ENCODE measurements around the gene TLDC2. TPM values are rescaled to one million over a fixed set of nuclear protein-coding genes. Genes with fewer than 3 reads are reported as not detected.
"Not testable (repeated sequence)": the region's sequence is repeated elsewhere in the genome, so short reads cannot be mapped to it uniquely, and the experiment has no call there.

TLDC2 gene
- total RNA-seq, 1 donor from 2014 or later, result not detected

DNA sequence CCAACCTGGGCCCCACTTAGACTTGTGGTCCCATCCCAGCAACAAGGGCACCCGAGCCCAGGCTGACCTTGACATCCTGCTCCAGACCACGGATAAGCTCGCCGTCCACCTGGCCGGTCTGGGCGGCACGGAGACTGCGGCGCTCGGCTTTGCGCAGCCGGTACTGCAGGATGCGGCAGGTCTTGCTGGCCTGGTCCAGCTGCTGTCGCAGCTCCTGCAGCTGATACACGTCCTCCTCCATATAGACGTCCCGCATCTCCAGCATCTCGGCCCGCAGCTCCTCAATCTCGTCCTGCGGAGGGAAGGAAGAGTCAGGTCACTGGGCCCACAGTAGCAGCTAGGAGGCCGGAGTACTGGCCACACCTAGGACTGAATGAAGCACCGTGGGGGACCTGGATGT, 36.8 kb upstream of the TLDC2 start:
- TF ChIP-seq CTCF (IDR thresholded peaks at IDR 0.05), result no peak
- H3K4me1 ChIP-seq, result peaks cover 13 to 19% of the 10 kb centered on the region in 2 donors
- H3K9me3 ChIP-seq, result no peaks in the 10 kb centered on the region
- H3K4me3 ChIP-seq, result no peak overlapping the region
- no peak overlapping the region for H3K27ac ChIP-seq
- peaks cover 14 to 17% of the 10 kb centered on the region in 2 donors for H3K36me3 ChIP-seq
- no peak for DNase-seq (ENCODE audit: low spot score in 2 of 2)
- intact Hi-C loops (cut with DNase I), result loop anchor here (10.0 kb wide), 1 partner anchor 374 kb away; no protein-coding TSS in a partner anchor
- H3K27me3 ChIP-seq, result no peaks in the 10 kb centered on the region

DNA sequence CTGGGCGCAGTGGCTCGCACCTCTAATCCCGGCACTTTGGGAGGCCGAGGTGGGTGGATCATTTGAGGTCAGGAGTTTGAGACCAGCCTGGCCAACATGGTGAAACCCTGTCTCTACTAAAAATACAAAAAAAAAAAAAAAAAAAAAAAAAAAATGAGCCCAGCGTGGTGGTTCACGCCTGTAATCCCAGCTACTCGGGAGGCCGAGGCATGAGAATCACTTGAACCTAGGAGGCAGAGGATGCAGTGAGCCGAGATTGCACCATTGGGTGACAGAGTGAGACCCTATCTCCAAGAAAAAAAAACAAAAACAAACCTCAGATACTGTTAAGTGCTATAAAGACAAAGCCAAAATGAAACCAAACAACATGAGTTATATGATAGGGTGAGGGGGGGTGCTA, 34.9 kb upstream of the TLDC2 start:
- Histone ChIP-seq H3K4me1 (peaks cover 12 to 20% of the 10 kb centered on the region in 2 donors), H3K36me3 (peaks cover 14 to 17% of the 10 kb centered on the region in 2 donors), H3K27ac (peak overlapping the region; percentile 44 to 49)
- DNase-seq (ENCODE audit: low spot score in 2 of 2); intact Hi-C loops (cut with DNase I); H3K27me3 ChIP-seq; H3K4me3 ChIP-seq; H3K9me3 ChIP-seq: not testable (repeated sequence)

DNA sequence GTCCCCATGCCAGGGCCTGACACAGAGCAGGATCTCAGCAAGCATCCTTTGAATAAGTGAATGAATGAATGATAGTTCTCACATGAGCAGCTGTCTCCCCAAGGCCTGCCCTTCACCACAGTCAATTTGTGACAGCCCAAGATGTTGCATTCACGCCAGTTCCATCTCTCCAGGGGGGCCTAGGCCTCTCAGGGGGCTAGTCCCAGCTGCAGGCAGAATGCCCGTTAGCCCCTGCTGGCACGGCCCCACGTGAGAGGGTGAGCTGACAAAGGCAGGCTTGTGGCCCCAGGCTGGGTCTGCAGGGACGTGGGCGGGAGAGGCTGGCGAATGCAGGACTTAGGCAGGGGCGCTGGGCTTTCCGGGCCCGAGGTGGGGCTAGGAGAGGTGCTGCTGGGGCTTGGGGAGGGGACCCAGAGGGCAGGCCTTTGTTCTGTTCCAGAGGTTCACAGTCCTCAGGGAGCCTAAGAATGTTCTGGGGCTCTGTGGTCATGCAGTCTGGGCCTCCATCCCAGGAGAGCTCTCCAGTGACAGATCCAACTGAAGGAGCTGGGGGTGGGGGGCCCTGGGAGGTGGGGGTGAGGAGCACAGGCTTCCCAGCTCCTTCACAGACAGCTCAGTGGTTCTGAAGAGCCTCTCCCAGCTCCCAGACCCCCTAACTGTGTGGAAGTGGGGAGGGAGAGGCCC, 30.5 kb upstream of the TLDC2 start:
- DNase-seq (ENCODE audit: low spot score in 2 of 2), result no peak
- Histone ChIP-seq H3K4me3 (no peak overlapping the region), H3K4me1 (peaks cover 24 to 46% of the 10 kb centered on the region in 2 donors), H3K9me3 (no peaks in the 10 kb centered on the region), H3K27me3 (no peaks in the 10 kb centered on the region), H3K36me3 (no peaks in the 10 kb centered on the region), H3K27ac (peak overlapping the region; percentile 93 to 98)
- intact Hi-C loops (cut with DNase I), result loop anchor here (5.0 kb wide), 1 partner anchor 138 kb away; no protein-coding TSS in a partner anchor
- TF ChIP-seq CTCF (IDR thresholded peaks at IDR 0.05), result no peak

- H3K27ac ChIP-seq, result peak overlapping the region; percentile 93 to 98
- H3K27me3 ChIP-seq, result no peaks in the 10 kb centered on the region
- H3K4me3 ChIP-seq, result no peak overlapping the region
- intact Hi-C loops (cut with DNase I), result loop anchor here (1.0 to 5.0 kb wide), 4 partner anchors 12 to 140 kb away; no protein-coding TSS in a partner anchor
- H3K4me1 ChIP-seq, result peaks cover 29 to 54% of the 10 kb centered on the region in 2 donors
- no peaks in the 10 kb centered on the region for H3K36me3 ChIP-seq
- DNase-seq (ENCODE audit: low spot score in 2 of 2), result peak; percentile 44 to 92
- no peaks in the 10 kb centered on the region for H3K9me3 ChIP-seq
- no peak for TF ChIP-seq CTCF (IDR thresholded peaks at IDR 0.05)
Observed at GRCh38 chr20:36847009-36847709, 28.8 kb upstream of the TLDC2 start.

DNA sequence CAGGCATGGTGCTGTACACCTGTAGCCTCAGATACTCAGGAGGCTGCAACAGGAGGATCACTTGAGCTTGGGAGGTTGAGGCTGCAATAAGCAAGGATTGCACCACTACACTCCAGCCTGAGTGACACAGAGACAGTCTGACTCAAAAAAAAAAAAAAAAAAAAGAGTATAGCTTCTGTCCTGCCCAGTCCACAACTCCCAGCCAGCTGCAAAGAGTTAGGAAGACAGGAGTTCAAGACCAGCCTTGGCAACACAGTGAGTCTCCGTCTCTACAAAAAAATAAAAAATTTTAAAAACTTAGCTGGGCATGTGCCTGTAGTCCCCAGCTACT, 28.3 kb upstream of the TLDC2 start:
- Histone ChIP-seq H3K4me1 (peaks cover 30 to 59% of the 10 kb centered on the region in 2 donors), H3K9me3 (no peaks in the 10 kb centered on the region), H3K36me3 (no peaks in the 10 kb centered on the region), H3K27me3 (no peaks in the 10 kb centered on the region), H3K4me3 (no peak overlapping the region), H3K27ac (peak overlapping the region; percentile 93 to 98)
- no peak for TF ChIP-seq CTCF (IDR thresholded peaks at IDR 0.05)
- DNase-seq (ENCODE audit: low spot score in 2 of 2), result no peak
- intact Hi-C loops (cut with DNase I), result loop anchor here (1.0 to 5.0 kb wide), 4 partner anchors 12 to 140 kb away; no protein-coding TSS in a partner anchor

GRCh38 chr20:36848078-36848660, 27.8 kb upstream of the TLDC2 start:
- Histone ChIP-seq H3K27me3 (no peaks in the 10 kb centered on the region), H3K36me3 (no peaks in the 10 kb centered on the region), H3K9me3 (no peaks in the 10 kb centered on the region), H3K4me1 (peaks cover 26 to 63% of the 10 kb centered on the region in 2 donors), H3K27ac (peak overlapping the region; percentile 93 to 98), H3K4me3 (no peak overlapping the region)
- peak in 1 of 2 donors; percentile 86 for DNase-seq (ENCODE audit: low spot score in 2 of 2)
- no peak for TF ChIP-seq CTCF (IDR thresholded peaks at IDR 0.05)
- intact Hi-C loops (cut with DNase I), result loop anchor here (5.0 kb wide), 1 partner anchor 141 kb away; no protein-coding TSS in a partner anchor
